ENCODE data around the gene INTS14. TPM values are rescaled to one million over a fixed set of nuclear protein-coding genes. Genes with fewer than 3 reads are reported as not detected.

Gene INTS14
- total RNA-seq, 1 experiment from 2014 or later: 53.7 TPM

DNA sequence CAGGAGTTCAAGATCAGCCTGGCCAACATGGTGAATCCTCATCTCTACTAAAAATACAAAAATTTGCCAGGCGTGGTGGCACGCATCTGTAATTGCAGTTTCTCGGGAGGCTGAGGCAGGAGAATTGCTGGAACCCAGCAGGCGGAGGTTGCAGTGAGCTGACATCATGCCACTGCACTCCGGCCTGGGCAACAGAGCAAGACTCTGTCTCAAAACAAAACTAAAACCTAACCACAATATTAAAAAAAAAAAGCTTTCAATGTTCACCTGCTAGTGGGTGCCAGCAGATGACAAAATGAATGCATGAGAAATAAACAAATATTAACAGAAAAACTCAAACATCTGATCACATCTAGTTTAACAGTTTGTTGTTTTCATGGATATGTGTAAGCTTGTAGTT, 19.8 kb upstream of the INTS14 start:
- H3K4me2 ChIP-seq: no peak overlapping the region
- TF ChIP-seq, protein P1, sequence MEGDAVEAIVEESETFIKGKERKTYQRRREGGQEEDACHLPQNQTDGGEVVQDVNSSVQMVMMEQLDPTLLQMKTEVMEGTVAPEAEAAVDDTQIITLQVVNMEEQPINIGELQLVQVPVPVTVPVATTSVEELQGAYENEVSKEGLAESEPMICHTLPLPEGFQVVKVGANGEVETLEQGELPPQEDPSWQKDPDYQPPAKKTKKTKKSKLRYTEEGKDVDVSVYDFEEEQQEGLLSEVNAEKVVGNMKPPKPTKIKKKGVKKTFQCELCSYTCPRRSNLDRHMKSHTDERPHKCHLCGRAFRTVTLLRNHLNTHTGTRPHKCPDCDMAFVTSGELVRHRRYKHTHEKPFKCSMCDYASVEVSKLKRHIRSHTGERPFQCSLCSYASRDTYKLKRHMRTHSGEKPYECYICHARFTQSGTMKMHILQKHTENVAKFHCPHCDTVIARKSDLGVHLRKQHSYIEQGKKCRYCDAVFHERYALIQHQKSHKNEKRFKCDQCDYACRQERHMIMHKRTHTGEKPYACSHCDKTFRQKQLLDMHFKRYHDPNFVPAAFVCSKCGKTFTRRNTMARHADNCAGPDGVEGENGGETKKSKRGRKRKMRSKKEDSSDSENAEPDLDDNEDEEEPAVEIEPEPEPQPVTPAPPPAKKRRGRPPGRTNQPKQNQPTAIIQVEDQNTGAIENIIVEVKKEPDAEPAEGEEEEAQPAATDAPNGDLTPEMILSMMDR (conservative IDR thresholded peaks at IDR 0.05): no peak
- H3K27me3 ChIP-seq (ENCODE audit: insufficient read depth, low read depth): no peaks in the 10 kb centered on the region
- no peaks in the 10 kb centered on the region for H3K36me3 ChIP-seq (ENCODE audit: low read depth)
- H3K9me3 ChIP-seq (ENCODE audit: insufficient read depth, low read depth): no peaks in the 10 kb centered on the region
- H3K9me2 ChIP-seq (ENCODE audit: insufficient read depth): no peaks in the 10 kb centered on the region
- H3K27ac ChIP-seq: no peak overlapping the region
- ChIA-PET CTCF (no interaction called here), POLR2A (ENCODE audit: unreplicated experiment) (no interaction called here)
- H3K4me1 ChIP-seq (replicated peaks; ENCODE audit: insufficient read depth): 0 out of 2 replicates have a peak, but pooled peaks cover 6% of the 10 kb centered on the region
- no peak for DNase-seq
- no peak overlapping the region for H3K4me3 ChIP-seq
- H4K20me1 ChIP-seq (ENCODE audit: insufficient read depth): no peaks in the 10 kb centered on the region
- H3F3A ChIP-seq (ENCODE audit: insufficient read depth, low read depth): no peaks in the 10 kb centered on the region
- no TSS peak for BruUV-seq (replicated peaks)
- no peaks in the 10 kb centered on the region for H3K79me2 ChIP-seq (ENCODE audit: low read depth)
- intact Hi-C loops (cut with micrococcal nuclease; ENCODE audit: unreplicated experiment): loop anchor here (10.0 kb wide), 1 partner anchor 334 kb away; no protein-coding TSS in a partner anchor
- no peak overlapping the region for H2AFZ ChIP-seq

DNA sequence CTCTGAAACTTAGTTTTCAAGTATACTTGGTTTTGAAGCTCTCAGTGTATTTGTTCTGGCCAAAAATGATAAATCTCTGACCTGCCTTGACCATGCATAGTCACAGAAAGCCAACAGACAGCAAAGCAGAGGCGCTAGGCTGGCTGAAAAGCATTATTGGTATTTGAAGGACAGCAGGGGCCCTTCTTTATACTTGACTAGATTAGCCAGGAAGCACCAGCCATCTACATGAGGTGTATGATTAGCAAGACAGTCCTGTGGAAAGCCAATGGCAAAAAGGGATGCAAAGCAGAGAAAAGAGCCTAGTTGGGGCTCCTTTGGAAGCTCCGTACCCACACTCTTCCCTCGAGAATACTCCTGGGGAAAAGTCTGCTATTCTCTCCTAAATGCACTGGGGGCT, 18.6 kb upstream of the INTS14 start:
- no peaks in the 10 kb centered on the region for H3K9me3 ChIP-seq (ENCODE audit: insufficient read depth, low read depth)
- no peaks in the 10 kb centered on the region for H3K27me3 ChIP-seq (ENCODE audit: insufficient read depth, low read depth)
- H3K4me3 ChIP-seq: no peak overlapping the region
- ChIA-PET POLR2A (ENCODE audit: unreplicated experiment) (interaction anchor here (0.6 kb wide), 1 partner anchor 797 kb away, joined by 3 read pairs; no protein-coding TSS in a partner anchor), CTCF (interaction anchor here (0.6 kb wide), 1 partner anchor 364 kb away, joined by 3 read pairs; no protein-coding TSS in a partner anchor)
- H3K4me2 ChIP-seq: no peak overlapping the region
- no peaks in the 10 kb centered on the region for H3K79me2 ChIP-seq (ENCODE audit: low read depth)
- no peaks in the 10 kb centered on the region for H4K20me1 ChIP-seq (ENCODE audit: insufficient read depth)
- no peak for DNase-seq
- no peaks in the 10 kb centered on the region for H3K9me2 ChIP-seq (ENCODE audit: insufficient read depth)
- no peak overlapping the region for H2AFZ ChIP-seq
- no peak overlapping the region for H3K27ac ChIP-seq
- no peak for TF ChIP-seq EZH2 (IDR thresholded peaks at IDR 0.05; ENCODE audit: low read depth)
- TF ChIP-seq, protein P1 (conservative IDR thresholded peaks at IDR 0.05): no peak
- intact Hi-C loops (cut with micrococcal nuclease; ENCODE audit: unreplicated experiment): no loop called here
- 0 out of 2 replicates have a peak, but pooled peaks cover 6% of the 10 kb centered on the region for H3K4me1 ChIP-seq (replicated peaks; ENCODE audit: insufficient read depth)
- no peaks in the 10 kb centered on the region for H3F3A ChIP-seq (ENCODE audit: insufficient read depth, low read depth)
- BruUV-seq (replicated peaks): no TSS peak
- no peaks in the 10 kb centered on the region for H3K36me3 ChIP-seq (ENCODE audit: low read depth)

DNA sequence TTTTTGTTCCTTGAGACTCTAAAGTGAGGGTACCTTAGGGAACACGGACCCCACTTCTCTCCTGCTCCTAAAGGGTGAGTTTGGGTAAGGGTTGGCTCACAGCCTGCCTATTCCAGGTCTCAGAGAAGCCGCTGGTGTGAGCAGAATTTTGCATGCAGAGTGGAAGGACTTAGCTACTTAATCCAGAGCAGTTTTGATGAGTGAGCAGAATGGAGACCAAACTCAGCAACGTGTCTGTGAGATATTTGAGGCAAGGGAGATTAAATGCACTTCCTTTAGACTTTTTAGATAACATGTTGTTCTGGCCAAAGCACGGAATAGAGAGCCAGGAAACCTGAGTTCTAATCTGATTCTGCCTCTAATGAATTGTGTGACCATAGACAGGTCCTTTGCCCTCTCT, 15.9 kb upstream of the INTS14 start:
- no peaks in the 10 kb centered on the region for H3K27me3 ChIP-seq (ENCODE audit: insufficient read depth, low read depth)
- no peak overlapping the region for H3K4me2 ChIP-seq
- H3K36me3 ChIP-seq (ENCODE audit: low read depth): no peaks in the 10 kb centered on the region
- H3K4me1 ChIP-seq (replicated peaks; ENCODE audit: insufficient read depth): no peaks in the 10 kb centered on the region
- H3F3A ChIP-seq (ENCODE audit: insufficient read depth, low read depth): no peaks in the 10 kb centered on the region
- H2AFZ ChIP-seq: no peak overlapping the region
- no TSS peak for BruUV-seq (replicated peaks)
- H3K27ac ChIP-seq: no peak overlapping the region
- H4K20me1 ChIP-seq (ENCODE audit: insufficient read depth): no peaks in the 10 kb centered on the region
- H3K9me3 ChIP-seq (ENCODE audit: insufficient read depth, low read depth): no peaks in the 10 kb centered on the region
- DNase-seq: no peak
- no peaks in the 10 kb centered on the region for H3K79me2 ChIP-seq (ENCODE audit: low read depth)
- H3K4me3 ChIP-seq: no peak overlapping the region
- no peaks in the 10 kb centered on the region for H3K9me2 ChIP-seq (ENCODE audit: insufficient read depth)
- intact Hi-C loops (cut with micrococcal nuclease; ENCODE audit: unreplicated experiment): no loop called here
- CTCF ChIA-PET: no interaction called here
- TF ChIP-seq EZH2 (IDR thresholded peaks at IDR 0.05; ENCODE audit: low read depth): no peak
- TF ChIP-seq, protein P1 (conservative IDR thresholded peaks at IDR 0.05): no peak
- POLR2A ChIA-PET (ENCODE audit: unreplicated experiment): no interaction called here

Data from PC-9 (cell line).